H1 (cell line): Measurements from ENCODE around the gene CNKSR2. TPM values are rescaled to one million over a fixed set of nuclear protein-coding genes. Genes with fewer than 3 reads are reported as not detected.

Experiments
- CTCF ChIA-PET: fragments of 300-600 bp; sonication (Branson Sonifier 250); formaldehyde crosslinking; loops from one replicate; lab custom pipeline; 2021; ENCODE audit not compliant: partially characterized antibody; lab: Charles Lee
- POLR2A ChIA-PET: fragments of 300-600 bp; sonication (Branson Sonifier 250); formaldehyde crosslinking; loops from one replicate; lab custom pipeline; 2021; ENCODE audit warnings: inconsistent platforms; ENCODE audit not compliant: partially characterized antibody; lab: Charles Lee
- DNase-seq, 2 experiments: peaks; one replicate each; pipeline versions ENCODE4 v3.0.0 to v3.0.0-alpha.2; 2010 to 2022; ENCODE audit warnings: low spot score in 2 of 2, low read depth in 1 of 2, mixed read lengths in 1 of 2
- FAIRE-seq: peaks from 2 replicates; lab custom pipeline; 2011; peaks lifted over from hg19 to GRCh38; lab: Jason Lieb, UNC
- H2AFZ ChIP-seq: 2 replicates; pipeline ENCODE4 v1.8.1; 2012; ENCODE audit warnings: low read length, inconsistent platforms
- H2AK5ac ChIP-seq: 2 replicates; pipeline ENCODE4 v1.6.1; 2013; ENCODE audit warnings: low read depth, low read length
- H2BK120ac ChIP-seq: replicated peaks from 2 replicates; pipeline ENCODE3; 2013; ENCODE audit warnings: low read depth, low read length, inconsistent platforms
- H2BK12ac ChIP-seq: 2 replicates; pipeline ENCODE4 v1.6.1; 2013; ENCODE audit warnings: low read depth, low read length
- H2BK15ac ChIP-seq: 2 replicates; pipeline ENCODE4 v1.6.1; 2013; ENCODE audit warnings: low read length
- H2BK20ac ChIP-seq: 2 replicates; pipeline ENCODE4 v1.6.1; 2013; ENCODE audit warnings: low read length
- H2BK5ac ChIP-seq: 2 replicates; pipeline ENCODE4 v1.6.1; 2013; ENCODE audit warnings: low read depth, low read length
- H3K14ac ChIP-seq: 2 replicates; pipeline ENCODE4 v1.6.1; 2013; ENCODE audit warnings: inconsistent platforms; ENCODE audit not compliant: insufficient read length
- H3K18ac ChIP-seq: 2 replicates; pipeline ENCODE4 v1.6.1; 2013; ENCODE audit warnings: low read length; ENCODE audit errors: extremely low read depth
- H3K23ac ChIP-seq: 2 replicates; pipeline ENCODE4 v1.6.1; 2013; ENCODE audit warnings: inconsistent platforms; ENCODE audit not compliant: insufficient read length
- H3K23me2 ChIP-seq: 2 replicates; pipeline ENCODE4 v1.6.1; 2013; ENCODE audit warnings: low read depth, low read length
- H3K27ac ChIP-seq: 2 replicates; pipeline ENCODE4 v1.6.1; 2011; ENCODE audit warnings: low read depth, low read length, inconsistent platforms
- H3K27me3 ChIP-seq, 4 experiments: replicated peaks in 1 of 4; 1 replicate in 1 of 4; 2 replicates in 3 of 4; pipeline versions ENCODE4 v1.6.1 to v1.8.1; 2011 to 2013; ENCODE audit warnings: low read length in 3 of 4, mild to moderate bottlenecking in 3 of 4, inconsistent platforms in 2 of 4, mixed read lengths in 2 of 4, moderate library complexity in 1 of 4; ENCODE audit not compliant: control insufficient read depth in 3 of 4, insufficient read depth in 3 of 4; ENCODE audit errors: extremely low read depth in 1 of 4
- H3K36me3 ChIP-seq, 4 experiments: 2 replicates each; pipeline versions ENCODE4 v1.6.1 to v1.8.1; 2011 to 2013; ENCODE audit warnings: mild to moderate bottlenecking in 4 of 4, low read length in 3 of 4, moderate library complexity in 2 of 4, control low read depth in 1 of 4, inconsistent platforms in 1 of 4; ENCODE audit not compliant: insufficient read depth in 4 of 4, control insufficient read depth in 2 of 4
- H3K4ac ChIP-seq: replicated peaks from 2 replicates; pipeline ENCODE3; 2013; ENCODE audit warnings: low read length, low read depth, mixed read lengths, inconsistent platforms; ENCODE audit not compliant: insufficient read length
- H3K4me1 ChIP-seq, 4 experiments: replicated peaks in 1 of 4; 1 replicate in 1 of 4; 2 replicates in 3 of 4; pipeline versions ENCODE4 v1.6.1 to v1.8.1; 2011 to 2013; ENCODE audit warnings: low read length in 3 of 4, inconsistent platforms in 2 of 4, mixed read lengths in 1 of 4; ENCODE audit not compliant: insufficient read depth in 4 of 4, control insufficient read depth in 3 of 4
- H3K4me2 ChIP-seq, 2 experiments: 2 replicates each; pipeline versions ENCODE4 v1.6.1 to v1.8.1; 2011 to 2013; ENCODE audit warnings: low read depth in 2 of 2, low read length in 2 of 2, control low read depth in 1 of 2, inconsistent platforms in 1 of 2, mild to moderate bottlenecking in 1 of 2; ENCODE audit not compliant: insufficient read depth in 1 of 2
- H3K4me3 ChIP-seq, 4 experiments: fragments of 200-600, 300-600 bp in 1 of 4; sonication (generic), shearing (Covaris generic), sonication (Bioruptor Twin) in 1 of 4; 2 replicates each; pipeline versions ENCODE4 v1.5.1 to v1.8.1; 2011 to 2016; ENCODE audit warnings: low read length in 4 of 4, low read depth in 3 of 4, control low read depth in 2 of 4, inconsistent platforms in 2 of 4, mild to moderate bottlenecking in 2 of 4, mixed read lengths in 1 of 4, moderate library complexity in 1 of 4; ENCODE audit not compliant: insufficient read depth in 2 of 4; ENCODE audit errors: extremely low read depth in 1 of 4
- H3K56ac ChIP-seq: replicated peaks from 2 replicates; pipeline ENCODE3; 2013; ENCODE audit warnings: low read depth, mild to moderate bottlenecking, mixed read lengths, low read length, inconsistent platforms; ENCODE audit not compliant: insufficient read length
- H3K79me1 ChIP-seq: 2 replicates; pipeline ENCODE4 v1.6.1; 2013; ENCODE audit warnings: low read depth, low read length, control low read depth
- H3K79me2 ChIP-seq, 2 experiments: 2 replicates each; pipeline versions ENCODE4 v1.6.1 to v1.8.1; 2012 to 2013; ENCODE audit warnings: low read length in 2 of 2, mild to moderate bottlenecking in 2 of 2, inconsistent platforms in 1 of 2; ENCODE audit not compliant: insufficient read depth in 2 of 2, control insufficient read depth in 1 of 2
- H3K9ac ChIP-seq, 4 experiments: replicated peaks in 1 of 4; 1 replicate in 1 of 4; 2 replicates in 3 of 4; pipeline versions ENCODE4 v1.6.1 to v1.8.1; 2011 to 2013; ENCODE audit warnings: low read depth in 3 of 4, low read length in 3 of 4, control low read depth in 2 of 4, mild to moderate bottlenecking in 2 of 4, moderate library complexity in 2 of 4, inconsistent platforms in 1 of 4; ENCODE audit errors: extremely low read depth in 1 of 4
- H3K9me3 ChIP-seq, 2 experiments: 2 replicates each; pipeline versions ENCODE4 v1.6.1 to v1.8.1; 2012 to 2013; ENCODE audit warnings: mild to moderate bottlenecking in 2 of 2, moderate library complexity in 2 of 2, control low read depth in 1 of 2, inconsistent platforms in 1 of 2, low read depth in 1 of 2, low read length in 1 of 2, mixed read lengths in 1 of 2; ENCODE audit not compliant: insufficient read depth in 2 of 2
- H4K20me1 ChIP-seq, 2 experiments: replicated peaks in 1 of 2; 2 replicates each; pipeline versions ENCODE3 to v1.8.1; 2011 to 2013; ENCODE audit warnings: inconsistent platforms in 2 of 2, low read length in 2 of 2, mild to moderate bottlenecking in 1 of 2; ENCODE audit not compliant: insufficient read depth in 2 of 2, control insufficient read depth in 1 of 2
- H4K5ac ChIP-seq: 2 replicates; pipeline ENCODE4 v1.6.1; 2013; ENCODE audit warnings: low read length, low read depth, mixed read lengths, inconsistent platforms; ENCODE audit not compliant: insufficient read length
- H4K8ac ChIP-seq: 2 replicates; pipeline ENCODE4 v1.8.0; 2013; ENCODE audit warnings: mild to moderate bottlenecking, moderate library complexity, low read length, inconsistent platforms; ENCODE audit not compliant: insufficient read depth; ENCODE audit errors: extremely low read depth
- H4K91ac ChIP-seq: replicated peaks from 2 replicates; pipeline ENCODE3; 2013; ENCODE audit warnings: low read length, mixed read lengths, inconsistent platforms; ENCODE audit not compliant: insufficient read length
- CBX8 ChIP-seq: fragments of 300-800, 300-1000 bp; sonication (generic); IDR thresholded peaks from 2 replicates; pipeline ENCODE4 v1.7.1; 2016; ENCODE audit warnings: low read depth, low read length, borderline replicate concordance
- CHD2 ChIP-seq: IDR thresholded peaks from 2 replicates; pipeline ENCODE4 v1.6.1; 2012; ENCODE audit warnings: low read length, improper control_type of control experiment
- FOSL1 ChIP-seq: IDR thresholded peaks from 2 replicates; pipeline ENCODE4 v1.6.1; 2011; ENCODE audit warnings: mild to moderate bottlenecking, low read depth, low read length, moderate library complexity; ENCODE audit not compliant: insufficient read depth
- KDM1A ChIP-seq: fragments of 200-600, 300-600 bp; sonication (generic); IDR thresholded peaks from 2 replicates; pipeline ENCODE4 v1.7.1; 2016; ENCODE audit warnings: mild to moderate bottlenecking, low read length, borderline replicate concordance
- KDM5A ChIP-seq: fragments of 200-600 bp; IDR thresholded peaks from 2 replicates; pipeline ENCODE4 v1.7.1; 2012; ENCODE audit warnings: mild to moderate bottlenecking, low read length, inconsistent platforms, mixed read lengths
- MAFK ChIP-seq: IDR thresholded peaks from 2 replicates; pipeline ENCODE4 v1.6.1; 2012; ENCODE audit warnings: low read depth, mild to moderate bottlenecking, improper control_type of control experiment, low read length
- POU5F1 ChIP-seq: IDR thresholded peaks from 2 replicates; pipeline ENCODE4 v1.6.1; 2011; ENCODE audit warnings: low read depth, mild to moderate bottlenecking, low read length, moderate library complexity
- SIN3A ChIP-seq, 2 experiments: IDR thresholded peaks in 1 of 2; conservative IDR thresholded peaks in 1 of 2; 2 replicates each; pipeline ENCODE4 v1.6.1; 2011 to 2012; ENCODE audit warnings: low read length in 2 of 2, improper control_type of control experiment in 1 of 2, low read depth in 1 of 2, mild to moderate bottlenecking in 1 of 2
- TAF7 ChIP-seq: optimal IDR thresholded peaks from 2 replicates; pipeline ENCODE3; 2011; ENCODE audit warnings: low read depth, mild to moderate bottlenecking, inconsistent platforms, low read length, moderate library complexity, borderline replicate concordance
- TEAD4 ChIP-seq: IDR thresholded peaks from 2 replicates; pipeline ENCODE4 v1.6.1; 2012; ENCODE audit warnings: low read depth, low read length, inconsistent platforms, mixed read lengths
- ZNF274 ChIP-seq: IDR thresholded peaks from 2 replicates; pipeline ENCODE4 v1.7.0; 2012; ENCODE audit warnings: low read length, borderline replicate concordance; ENCODE audit errors: extremely low read depth
- WGBS, 2 experiments: shearing (Covaris generic) in 1 of 2; methylation state at CpG; one replicate each; pipeline versions ENCODE4 v1.1.6 to v1.1.7; 2013 to 2015; ENCODE audit warnings: low lambda C conversion rate in 2 of 2, mixed read lengths in 2 of 2, inconsistent platforms in 1 of 2, low coverage in 1 of 2, missing lambda C conversion rate in 1 of 2; ENCODE audit not compliant: insufficient replicate concordance in 2 of 2, insufficient coverage in 1 of 2, insufficient read length in 1 of 2; ENCODE audit errors: extremely low coverage in 1 of 2, missing lambda C conversion rate in 1 of 2; 5-methylcytosine and 5-hydroxymethylcytosine counted together
- polyA plus RNA-seq, 7 experiments: library from polyadenylated mRNA; depleted of rRNA in 3 of 7; stranded (reverse) in 5 of 7; unstranded in 2 of 7; fragments of >200 nt in 5 of 7; fragments of 200-250 nt in 2 of 7; gene quantifications; 1 replicate in 5 of 7; 2 replicates in 1 of 7; 4 replicates in 1 of 7; pipeline versions ENCODE4 v1.2.1 to v1.2.3, GENCODE V29; 2011 to 2013; ENCODE audit warnings: missing spikeins in 2 of 7, mixed read lengths in 2 of 7
- total RNA-seq: library from RNA; stranded (reverse); fragmentation: NEBNext Ultra II Directional; extraction: Animal tissue kit (Norgen Biotek cat#: 25700); gene quantifications from 2 replicates; pipeline ENCODE4 v1.2.1, GENCODE V29; 2021
- TF ChIP-seq, protein P1 (sequence below): IDR thresholded peaks from 2 replicates; pipeline ENCODE4 v1.6.1; 2011; ENCODE audit warnings: low read depth, mild to moderate bottlenecking, low read length; ENCODE audit not compliant: insufficient read depth
- TF ChIP-seq, protein P2 (sequence below): IDR thresholded peaks from 2 replicates; pipeline ENCODE4 v1.6.1; 2012; ENCODE audit warnings: inconsistent platforms

The CNKSR2 gene
- total and polyA plus RNA-seq, 2 of the 8 experiments (the other 6 are each of a cell fraction or from before 2014, with no cell fraction given): 5.5 to 16.3 TPM

GRCh38 chrX:21394792-21395191 is 20.6 kb downstream of the CNKSR2 start:
- H4K8ac ChIP-seq: no peak overlapping the region
- H3K14ac ChIP-seq: no peak overlapping the region
- H3K23ac ChIP-seq: no peak overlapping the region
- H3K27ac ChIP-seq: no peak overlapping the region
- no peaks in the 10 kb centered on the region for H3K27me3 ChIP-seq
- H2BK120ac ChIP-seq: no peak overlapping the region
- H3K23me2 ChIP-seq: no peaks in the 10 kb centered on the region
- ChIA-PET CTCF (no interaction called here), POLR2A (no interaction called here)
- H4K5ac ChIP-seq: no peak overlapping the region
- H2BK5ac ChIP-seq: no peak overlapping the region
- H3K4me2 ChIP-seq: no peak overlapping the region; a peak in 1 of 4 replicates
- no peak overlapping the region for H2BK12ac ChIP-seq
- H3K56ac ChIP-seq: no peak overlapping the region
- peaks cover 0 to 7% (median 2%) of the 10 kb centered on the region in 4 experiments; a peak in 2 of 8 replicates for H3K36me3 ChIP-seq
- H3K4me3 ChIP-seq: no peak overlapping the region
- no peaks in the 10 kb centered on the region for H4K20me1 ChIP-seq
- no peak overlapping the region for H3K4ac ChIP-seq
- no peak overlapping the region for H4K91ac ChIP-seq
- no peak overlapping the region for H2AK5ac ChIP-seq
- peaks cover 0 to 43% of the 10 kb centered on the region in 2 experiments; a peak in 2 of 4 replicates for H3K79me2 ChIP-seq
- no peak overlapping the region for H3K9ac ChIP-seq
- H2AFZ ChIP-seq: no peak overlapping the region
- H2BK20ac ChIP-seq: no peak overlapping the region
- 10% methylated on average over 1 of the region's 1 CpG; no CpG with 5 or more reads in 1 of the 2 experiments for WGBS, 2 experiments
- peaks cover 0 to 5% (median 0%) of the 10 kb centered on the region in 4 experiments; a peak in 1 of 7 replicates for H3K4me1 ChIP-seq
- FAIRE-seq (peak; percentile 52), DNase-seq (no peak)
- no peaks in the 10 kb centered on the region for H3K79me1 ChIP-seq
- H3K9me3 ChIP-seq: peaks cover 4 to 8% of the 10 kb centered on the region in 2 experiments; a peak in 3 of 4 replicates
- H2BK15ac ChIP-seq: no peak overlapping the region
- H3K18ac ChIP-seq: no peak overlapping the region
- TF ChIP-seq KDM5A: no peak
- TF ChIP-seq ZNF274: no peak
- TF ChIP-seq TEAD4: no peak
- TF ChIP-seq TAF7: no peak
- no peak for TF ChIP-seq SIN3A (conservative IDR thresholded peaks at IDR 0.05 in 1 of 2, IDR thresholded peaks at IDR 0.05 in 1 of 2; ENCODE audit: low read depth in 1 of 2, low read length in 2 of 2)
- no peak for TF ChIP-seq POU5F1
- no peak for TF ChIP-seq FOSL1
- TF ChIP-seq, protein P1, sequence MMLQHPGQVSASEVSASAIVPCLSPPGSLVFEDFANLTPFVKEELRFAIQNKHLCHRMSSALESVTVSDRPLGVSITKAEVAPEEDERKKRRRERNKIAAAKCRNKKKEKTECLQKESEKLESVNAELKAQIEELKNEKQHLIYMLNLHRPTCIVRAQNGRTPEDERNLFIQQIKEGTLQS: no peak
- TF ChIP-seq, protein P2, sequence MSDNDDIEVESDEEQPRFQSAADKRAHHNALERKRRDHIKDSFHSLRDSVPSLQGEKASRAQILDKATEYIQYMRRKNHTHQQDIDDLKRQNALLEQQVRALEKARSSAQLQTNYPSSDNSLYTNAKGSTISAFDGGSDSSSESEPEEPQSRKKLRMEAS: no peak
- no peak for TF ChIP-seq MAFK
- no peak for TF ChIP-seq CBX8
- TF ChIP-seq CHD2: no peak
- TF ChIP-seq KDM1A: no peak
